Germinal center (tissue), 1 donor: ENCODE results near the gene NFX1.
"Not testable (repeated sequence)": the region's sequence is repeated elsewhere in the genome, so short reads cannot be mapped to it uniquely, and the experiment has no call there.

ENCODE experiments used
- DNase-seq: peaks from one replicate; pipeline ENCODE4 v3.0.0; 2012; ENCODE audit warnings: mixed read lengths, low spot score

The NFX1 gene

GRCh38 chr9:33364127-33364526, 73.8 kb downstream of the NFX1 start:
- no peak for DNase-seq

GRCh38 chr9:33364814-33365213, 74.5 kb downstream of the NFX1 start:
- not testable (repeated sequence) for DNase-seq

DNA sequence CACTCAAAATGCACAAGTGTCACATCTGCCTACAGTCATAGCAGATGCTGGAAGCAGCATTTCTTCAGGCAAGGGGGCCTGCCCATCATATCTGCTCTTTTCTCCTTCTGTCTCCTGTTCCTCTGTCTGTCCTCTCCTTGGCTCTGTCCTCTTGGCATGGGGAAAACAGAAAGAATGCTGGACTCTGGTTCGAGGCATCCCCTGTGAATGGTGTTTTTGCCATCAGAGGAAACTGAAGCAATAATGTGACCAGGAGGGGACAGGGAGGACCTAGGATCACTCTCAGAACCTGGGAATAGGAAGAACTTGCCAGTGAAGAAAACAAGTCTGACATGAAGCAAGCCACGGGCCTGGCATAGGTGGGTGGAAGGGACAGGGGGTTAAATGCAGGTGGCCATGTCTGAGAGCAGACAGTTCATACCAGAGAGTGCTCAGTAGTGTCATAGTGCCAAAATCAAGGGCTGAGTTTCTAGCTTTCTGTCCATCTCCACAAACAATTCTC, 76.7 kb downstream of the NFX1 start:
- DNase-seq, result no peak

GRCh38 chr9:33372900-33373299, 82.6 kb downstream of the NFX1 start:
- DNase-seq, result no peak

DNA sequence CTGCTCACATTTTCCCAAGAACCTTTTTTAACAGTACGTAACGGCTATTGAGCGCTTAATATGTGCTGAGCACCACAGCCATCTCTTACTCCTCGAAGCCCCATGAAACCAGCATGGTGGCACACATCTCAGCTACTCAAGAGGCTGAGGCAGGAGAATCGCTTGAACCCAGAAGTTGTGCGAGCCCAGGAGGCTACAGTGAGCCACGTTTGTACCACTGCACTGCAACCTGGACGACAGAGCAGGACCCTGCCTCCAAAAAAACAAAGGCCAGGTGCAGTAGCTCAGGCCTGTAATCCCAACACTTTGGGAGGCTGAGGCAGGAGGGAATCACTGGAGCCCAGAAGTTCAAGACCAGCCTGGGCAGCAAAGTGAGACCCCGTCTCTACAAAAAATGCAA, 83.9 kb downstream of the NFX1 start:
- no peak for DNase-seq

GRCh38 chr9:33374634-33375237, 84.4 kb downstream of the NFX1 start:
- DNase-seq, result peak; percentile 66

DNA sequence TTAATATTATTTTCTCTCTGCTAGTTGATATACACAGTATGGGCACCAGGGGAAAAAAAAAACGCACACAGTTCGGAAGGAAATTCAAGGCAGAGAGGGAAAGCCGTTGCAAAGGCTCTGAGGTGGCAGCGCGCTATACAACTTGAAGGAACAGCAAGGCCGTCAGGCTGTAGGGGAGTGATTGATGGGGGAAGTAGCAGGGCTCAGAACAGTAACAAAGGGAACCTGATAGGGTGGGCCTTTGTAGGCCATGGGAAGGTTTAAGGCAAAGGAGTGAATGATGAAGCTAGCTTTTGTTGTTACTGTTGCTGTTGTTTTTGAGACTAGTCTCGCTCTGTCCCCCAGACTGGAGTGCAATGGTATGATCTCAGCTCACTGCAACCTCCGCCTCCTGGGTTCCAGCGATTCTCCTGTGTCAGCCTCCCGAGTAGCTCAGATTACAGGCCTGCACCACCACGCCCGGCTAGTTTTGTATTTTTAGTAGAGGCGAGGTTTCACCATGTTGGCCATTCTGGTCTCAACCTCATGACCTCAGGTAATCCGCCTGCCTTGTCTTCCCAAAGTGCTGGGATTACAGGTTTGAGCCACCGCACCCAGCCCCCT, 85.0 kb downstream of the NFX1 start:
- no peak for DNase-seq

- DNase-seq, result no peak
Observed at GRCh38 chr9:33375841-33376321, 85.6 kb downstream of the NFX1 start.

- DNase-seq, result no peak
Observed at GRCh38 chr9:33377089-33377715, 86.9 kb downstream of the NFX1 start.

DNA sequence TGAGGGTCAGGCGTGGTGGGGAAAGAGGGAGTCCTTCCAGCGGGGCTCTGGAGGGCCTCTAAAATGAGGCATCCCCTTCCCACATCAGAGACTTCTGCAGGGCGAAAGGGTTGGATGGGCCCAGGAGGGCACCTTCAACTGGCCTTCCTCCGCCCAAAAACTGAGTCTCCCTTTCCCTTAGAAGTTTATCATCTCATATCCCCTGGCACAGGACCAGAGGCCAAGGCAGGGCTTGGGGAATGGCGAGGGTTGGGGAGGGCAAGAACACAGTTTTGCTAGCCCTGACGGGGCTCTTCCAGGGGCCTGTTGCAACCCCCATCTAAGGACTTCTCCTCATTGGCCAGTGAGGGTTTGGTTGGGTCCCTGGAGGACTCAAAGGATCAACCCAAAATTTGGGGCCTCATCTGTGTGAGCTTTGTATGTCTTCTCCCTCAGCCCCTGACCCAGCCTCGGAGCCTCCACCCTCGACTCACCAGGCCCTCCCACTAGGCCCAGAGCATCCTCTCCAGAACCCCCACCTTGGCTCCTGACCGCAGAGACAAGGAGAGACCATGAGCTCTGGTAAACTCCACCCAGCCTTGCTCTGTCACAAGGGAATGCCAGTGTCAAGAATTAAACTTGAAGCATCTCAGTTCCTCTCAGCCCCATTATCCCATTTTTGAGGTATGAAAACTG, 87.9 kb downstream of the NFX1 start:
- DNase-seq, result no peak

GRCh38 chr9:33379666-33380389, 89.5 kb downstream of the NFX1 start:
- DNase-seq, result no peak

DNA sequence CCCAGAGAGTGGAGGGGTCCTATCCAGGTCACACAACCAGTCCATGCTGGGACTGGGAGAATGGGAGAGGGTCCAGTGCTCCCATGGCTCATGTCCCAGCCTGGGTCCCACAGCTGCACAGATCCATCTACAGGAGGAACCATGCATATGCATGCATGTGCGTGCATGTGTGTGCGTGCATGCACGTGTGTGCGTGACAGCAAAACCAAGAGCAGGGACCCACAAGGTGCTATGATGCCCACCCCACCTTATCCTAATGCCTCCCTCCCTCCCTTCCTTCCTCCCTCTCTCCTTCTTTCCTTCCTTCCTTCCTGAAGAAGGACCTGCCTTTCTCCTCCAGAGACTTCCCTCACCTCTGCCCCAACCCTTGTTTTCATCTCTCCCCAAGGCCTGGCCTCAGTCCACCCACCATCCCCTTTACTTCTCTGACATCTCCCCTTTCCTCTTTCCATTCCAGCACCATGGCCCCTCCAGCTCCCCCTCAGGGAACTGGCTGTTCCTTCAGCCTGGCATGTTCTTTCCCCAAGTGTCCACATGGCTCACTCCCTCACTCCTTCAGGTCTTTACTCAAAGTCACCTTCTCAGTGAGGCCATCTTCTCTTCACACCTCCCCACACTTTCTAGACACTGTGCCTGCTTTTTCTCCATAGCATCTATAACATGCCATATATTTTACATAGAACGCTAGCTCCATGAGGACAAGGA, 90.2 kb downstream of the NFX1 start:
- no peak for DNase-seq

GRCh38 chr9:33381231-33381791, 91.0 kb downstream of the NFX1 start:
- no peak for DNase-seq

DNA sequence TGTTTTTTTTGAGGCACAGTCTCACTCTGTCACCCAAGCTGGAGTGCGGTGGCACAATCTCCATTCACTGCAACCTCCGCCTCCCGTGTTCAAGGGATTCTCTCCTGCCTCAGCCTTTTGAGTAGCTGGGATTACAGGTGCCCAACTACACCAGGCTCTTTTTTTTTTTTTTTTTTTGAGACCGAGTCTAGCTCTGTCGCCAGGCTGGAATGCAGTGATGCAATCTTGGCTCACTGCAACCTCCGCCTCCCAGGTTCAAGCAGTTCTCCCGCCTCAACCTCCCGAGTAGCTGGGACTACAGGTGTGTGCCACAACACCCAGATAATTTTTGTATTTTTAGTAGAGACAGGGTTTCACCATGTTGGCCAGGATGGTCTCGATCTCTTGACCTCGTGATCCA, 92.1 kb downstream of the NFX1 start:
- DNase-seq, result not testable (repeated sequence)

GRCh38 chr9:33383396-33383795, 93.1 kb downstream of the NFX1 start:
- not testable (repeated sequence) for DNase-seq

GRCh38 chr9:33385536-33385935, 95.2 kb downstream of the NFX1 start:
- not testable (repeated sequence) for DNase-seq

GRCh38 chr9:33385979-33386640, 95.8 kb downstream of the NFX1 start:
- DNase-seq, result not testable (repeated sequence)

- DNase-seq, result not testable (repeated sequence)
Observed at GRCh38 chr9:33386641-33386996, 96.3 kb downstream of the NFX1 start.

GRCh38 chr9:33386998-33387397, 96.7 kb downstream of the NFX1 start:
- not testable (repeated sequence) for DNase-seq
